Measurements from ENCODE around the gene ASAP2. TPM values are rescaled to one million over a fixed set of nuclear protein-coding genes. Genes with fewer than 3 reads are reported as not detected.
A peak's percentile ranks its signal among the peaks of the same experiment; 100 is the strongest.

ASAP2 gene
- total RNA-seq, 1 donor from 2014 or later, result 49.9 TPM

- DNase-seq (ENCODE audit: low read depth, low spot score), result no peak
Observed at GRCh38 chr2:9343524-9343923, 136.9 kb downstream of the ASAP2 start.

DNA sequence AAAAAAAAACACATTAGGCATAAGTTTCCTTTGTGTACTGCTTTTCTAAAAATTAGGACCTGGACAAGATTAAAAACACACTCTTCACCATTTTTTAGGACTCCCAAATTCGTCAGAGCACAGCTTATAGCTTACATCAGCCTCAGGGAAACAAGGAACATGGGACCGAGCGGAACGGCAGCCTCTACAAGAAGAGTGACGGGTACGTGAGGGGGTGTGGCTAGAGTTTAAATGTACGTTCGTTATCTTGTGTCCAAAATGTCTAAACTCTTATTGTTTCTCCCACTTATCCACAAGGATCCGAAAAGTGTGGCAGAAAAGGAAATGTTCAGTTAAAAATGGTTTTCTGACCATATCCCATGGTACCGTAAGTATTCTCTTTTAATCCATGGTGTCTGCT, 137.8 kb downstream of the ASAP2 start:
- no peak for DNase-seq (ENCODE audit: low read depth, low spot score)

GRCh38 chr2:9345343-9345742, 138.7 kb downstream of the ASAP2 start:
- DNase-seq (ENCODE audit: low read depth, low spot score), result no peak

DNA sequence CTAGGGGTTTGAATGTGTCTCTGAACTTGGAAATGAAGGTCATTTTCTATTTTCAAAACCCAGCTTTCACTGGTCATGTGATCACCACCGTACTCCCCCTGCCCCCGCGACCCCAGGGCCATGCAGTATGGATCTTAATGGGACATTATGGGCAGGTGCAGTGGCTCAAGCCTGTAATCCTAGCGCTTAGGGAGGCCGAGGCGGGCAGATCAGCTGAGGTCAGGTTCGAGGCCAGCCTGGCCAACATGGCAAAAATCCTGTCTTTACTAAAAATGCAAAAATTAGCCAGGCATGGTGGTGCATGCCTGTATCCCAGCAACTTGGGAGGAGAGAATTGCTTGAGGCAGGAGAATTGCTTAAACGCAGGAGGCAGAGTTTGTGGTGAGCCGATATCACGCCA, 139.4 kb downstream of the ASAP2 start:
- no peak for DNase-seq (ENCODE audit: low read depth, low spot score)

DNA sequence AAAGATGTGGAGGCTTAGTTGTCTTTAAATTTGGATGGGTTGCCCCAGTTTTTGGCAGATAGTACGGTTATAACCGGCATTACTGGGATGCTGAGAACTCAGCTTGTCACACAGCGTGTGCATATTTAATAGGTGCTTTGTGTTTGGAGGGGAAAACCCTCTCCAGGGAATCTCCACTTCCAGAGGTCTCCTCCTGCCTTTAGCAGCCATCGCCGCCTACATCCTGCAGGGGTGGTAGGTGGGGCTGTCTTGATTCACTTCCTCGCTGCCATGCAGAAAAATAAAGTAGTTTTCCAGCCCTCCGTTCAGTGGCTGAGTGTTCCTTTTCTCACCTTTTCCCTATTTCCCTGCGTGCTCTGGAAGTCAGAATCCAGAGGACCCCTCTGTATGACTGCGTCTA, 140.3 kb downstream of the ASAP2 start:
- DNase-seq (ENCODE audit: low read depth, low spot score), result no peak

GRCh38 chr2:9347411-9347881, 140.8 kb downstream of the ASAP2 start:
- DNase-seq (ENCODE audit: low read depth, low spot score), result no peak

DNA sequence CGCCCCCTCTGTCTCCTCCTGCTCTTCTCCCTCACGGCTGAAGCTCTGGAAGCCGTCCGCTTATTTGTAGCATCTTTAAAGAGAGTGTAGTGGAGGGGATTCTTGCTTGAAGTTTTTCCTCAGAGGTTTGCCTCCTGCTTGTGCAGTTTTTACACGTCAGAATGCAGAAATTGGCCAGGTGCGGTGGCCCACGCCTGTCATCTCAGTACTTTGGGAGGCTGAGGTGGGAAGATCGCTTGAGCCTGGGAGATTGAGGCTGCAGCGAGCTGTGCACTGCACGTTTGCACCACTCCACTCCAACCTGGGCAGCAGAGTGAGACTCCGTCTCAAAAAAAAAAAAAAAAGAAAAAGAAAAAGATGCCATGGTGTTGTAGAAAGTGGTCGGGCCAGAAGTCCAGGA, 147.7 kb downstream of the ASAP2 start:
- no peak for DNase-seq (ENCODE audit: low read depth, low spot score)

DNA sequence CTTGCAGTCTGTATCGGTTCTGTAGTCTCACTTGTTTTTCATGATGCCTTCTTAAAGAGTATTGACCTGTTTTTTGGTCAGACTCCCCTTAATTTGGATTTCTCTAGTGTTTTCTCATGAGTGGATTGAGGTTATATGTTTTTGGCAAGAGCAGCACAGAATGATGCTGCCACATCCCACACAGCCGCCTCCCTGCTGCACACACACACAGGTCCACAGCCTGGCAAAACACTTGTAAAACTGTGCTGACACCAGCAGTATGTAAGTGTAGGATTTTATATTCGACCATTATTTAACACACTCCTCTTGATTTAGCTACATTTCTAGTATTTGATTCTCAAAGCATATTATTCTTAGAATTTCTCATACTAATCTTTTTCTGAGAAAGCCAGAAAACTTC, 148.7 kb downstream of the ASAP2 start:
- DNase-seq (ENCODE audit: low read depth, low spot score), result no peak

DNA sequence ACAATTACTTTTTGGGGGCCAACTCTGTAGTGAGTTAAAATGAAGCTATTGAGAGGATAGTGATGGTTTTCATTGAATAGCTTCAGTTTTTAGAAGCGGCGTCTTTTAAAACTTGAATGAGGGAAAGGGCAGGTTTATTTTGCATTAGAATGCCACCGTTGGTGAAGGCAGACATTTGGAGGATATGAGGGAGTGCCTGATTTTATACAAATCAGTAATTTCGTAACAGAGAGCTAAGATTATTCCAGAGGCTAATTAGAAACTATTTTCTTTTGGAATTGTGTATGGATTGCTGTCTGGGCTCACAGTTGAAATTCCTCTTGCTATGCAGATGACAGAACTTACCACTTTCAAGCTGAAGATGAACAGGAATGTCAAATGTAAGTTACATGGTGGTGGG, 149.1 kb downstream of the ASAP2 start:
- DNase-seq (ENCODE audit: low read depth, low spot score), result no peak

DNA sequence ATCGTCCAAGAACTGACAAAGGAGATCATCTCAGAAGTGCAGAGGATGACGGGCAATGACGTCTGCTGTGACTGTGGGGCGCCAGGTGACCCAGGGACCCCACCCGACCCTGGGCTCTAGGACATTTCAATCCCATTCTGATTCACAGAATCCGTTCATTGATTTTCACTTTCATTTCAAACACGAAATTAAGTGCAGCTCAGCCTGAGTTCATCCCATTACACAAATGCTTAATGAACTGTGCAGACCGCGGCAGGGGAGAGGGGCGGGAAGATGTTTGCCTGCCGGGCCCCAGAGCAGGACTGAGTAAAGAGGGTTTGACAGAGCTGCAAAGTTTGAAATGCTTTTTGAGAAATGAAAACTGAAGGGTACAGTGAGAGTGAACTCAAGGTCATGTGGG, 149.6 kb downstream of the ASAP2 start:
- DNase-seq (ENCODE audit: low read depth, low spot score), result no peak

DNA sequence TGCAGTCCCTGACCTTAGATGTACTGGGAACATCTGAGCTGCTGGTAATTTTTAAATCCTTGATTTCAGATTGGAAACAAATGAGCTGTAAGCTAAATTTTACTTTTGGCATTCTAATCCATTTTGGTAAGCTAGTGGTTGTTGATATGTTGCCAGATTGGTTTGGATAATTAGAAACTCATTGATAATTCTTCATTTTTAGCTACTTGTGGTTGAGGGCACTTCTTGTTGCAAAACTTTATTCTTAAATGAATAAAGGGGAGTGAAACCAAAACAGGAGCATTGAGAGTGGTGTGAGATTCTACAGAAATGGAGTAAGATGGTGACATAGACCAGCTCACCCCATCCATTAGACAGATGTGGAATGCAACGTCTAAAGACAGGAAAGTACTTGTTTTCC, 152.2 kb downstream of the ASAP2 start:
- no peak for DNase-seq (ENCODE audit: low read depth, low spot score)

- DNase-seq (ENCODE audit: low read depth, low spot score), result no peak
Observed at GRCh38 chr2:9359463-9359862, 152.9 kb downstream of the ASAP2 start.

- DNase-seq (ENCODE audit: low read depth, low spot score), result no peak
Observed at GRCh38 chr2:9360110-9360509, 153.5 kb downstream of the ASAP2 start.

DNA sequence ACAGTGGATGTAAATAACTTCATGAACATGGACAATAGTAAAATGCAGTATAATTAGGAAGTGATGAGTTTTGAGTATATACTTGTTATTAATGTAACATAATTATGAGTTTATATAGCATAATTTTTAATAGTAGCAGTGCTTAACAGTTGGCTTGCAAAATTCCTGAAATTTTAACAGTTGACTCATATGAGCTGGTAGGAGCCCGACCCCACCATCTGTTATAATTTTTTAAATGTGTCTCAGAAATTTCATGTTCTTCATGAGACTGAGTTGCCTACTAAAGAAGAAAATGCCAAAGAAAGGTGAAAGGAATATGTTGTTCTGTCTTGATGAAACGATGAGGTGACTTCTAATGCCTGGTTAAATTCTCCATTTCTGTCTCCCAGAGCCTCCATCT, 154.1 kb downstream of the ASAP2 start:
- no peak for DNase-seq (ENCODE audit: low read depth, low spot score)

GRCh38 chr2:9364373-9364772, 157.8 kb downstream of the ASAP2 start:
- no peak for DNase-seq (ENCODE audit: low read depth, low spot score)

GRCh38 chr2:9364791-9365497, 158.3 kb downstream of the ASAP2 start:
- DNase-seq (ENCODE audit: low read depth, low spot score), result peak; percentile 8

- no peak for DNase-seq (ENCODE audit: low read depth, low spot score)
Observed at GRCh38 chr2:9365498-9366019, 158.9 kb downstream of the ASAP2 start.

- no peak for DNase-seq (ENCODE audit: low read depth, low spot score)
Observed at GRCh38 chr2:9366026-9366425, 159.4 kb downstream of the ASAP2 start.

DNA sequence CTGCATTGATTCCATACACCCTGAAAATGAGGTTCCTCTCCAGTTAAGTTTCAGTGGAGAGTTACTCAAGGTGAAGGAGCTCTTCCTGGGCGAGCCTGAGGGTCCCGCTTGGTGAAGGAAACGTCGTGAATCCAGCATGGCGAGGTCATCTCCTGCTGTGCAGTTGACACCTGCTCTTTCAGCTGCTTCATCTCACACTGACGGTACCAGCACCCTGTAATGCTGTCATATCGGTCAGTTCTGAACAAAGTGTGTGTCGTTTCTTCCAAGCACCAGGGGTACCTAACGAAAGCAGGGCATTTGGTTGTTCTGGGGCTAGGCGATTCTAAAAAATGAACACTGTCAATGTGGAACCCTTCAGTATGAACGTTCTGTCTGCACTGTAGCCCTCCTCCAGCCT, 164.1 kb downstream of the ASAP2 start:
- DNase-seq (ENCODE audit: low read depth, low spot score), result no peak

- no peak for DNase-seq (ENCODE audit: low read depth, low spot score)
Observed at GRCh38 chr2:9373047-9373446, 166.4 kb downstream of the ASAP2 start.

DNA sequence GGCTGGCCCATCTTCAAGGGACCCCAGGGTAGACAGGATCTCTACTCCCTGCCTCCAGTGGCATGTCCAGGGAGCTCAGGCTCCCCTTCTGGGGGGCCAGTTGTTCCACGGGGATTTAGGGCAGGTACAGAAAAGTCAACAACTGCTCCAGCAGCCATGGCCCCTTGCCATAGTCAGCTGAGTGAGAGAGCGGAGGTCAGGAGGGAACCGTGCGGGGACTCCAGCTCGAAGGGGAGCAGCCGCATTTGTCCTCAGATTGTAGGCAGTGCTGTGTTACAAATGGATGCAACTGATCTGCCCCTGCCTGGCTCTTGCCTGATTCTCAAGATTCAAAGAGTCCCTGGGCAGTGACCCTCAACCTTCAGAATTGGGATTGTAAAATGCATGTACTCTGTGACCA, 166.9 kb downstream of the ASAP2 start:
- no peak for DNase-seq (ENCODE audit: low read depth, low spot score)

GRCh38 chr2:9374071-9374730, 167.6 kb downstream of the ASAP2 start:
- no peak for DNase-seq (ENCODE audit: low read depth, low spot score)

- DNase-seq (ENCODE audit: low read depth, low spot score), result no peak
Observed at GRCh38 chr2:9375857-9376428, 169.3 kb downstream of the ASAP2 start.
